GM18868 (cell line): ENCODE measurements around the gene CCL11.

ENCODE experiments used
- ATAC-seq: cut with Tn5 transposase; IDR thresholded peaks from one replicate; pipeline ENCODE4 v1.9.1; 2021; ENCODE audit warnings: mild to moderate bottlenecking, moderate library complexity; ENCODE audit not compliant: unreplicated experiment

Gene CCL11

DNA sequence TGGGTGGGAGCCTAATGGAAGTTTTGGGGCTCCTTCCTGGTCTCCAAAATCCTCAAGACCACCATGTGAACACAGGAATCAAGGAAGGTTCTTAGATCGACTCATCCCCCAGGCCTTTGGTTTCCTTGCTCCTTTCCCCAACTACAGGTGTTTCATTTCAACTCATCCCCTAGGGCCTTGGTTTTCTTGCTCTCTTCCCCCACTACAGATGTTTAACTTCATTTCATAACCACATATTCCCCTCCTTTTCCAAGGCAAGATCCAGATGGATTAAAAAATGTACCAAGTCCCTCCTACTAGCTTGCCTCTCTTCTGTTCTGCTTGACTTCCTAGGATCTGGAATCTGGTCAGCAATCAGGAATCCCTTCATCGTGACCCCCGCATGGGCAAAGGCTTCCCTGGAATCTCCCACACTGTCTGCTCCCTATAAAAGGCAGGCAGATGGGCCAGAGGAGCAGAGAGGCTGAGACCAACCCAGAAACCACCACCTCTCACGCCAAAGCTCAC, at the start of gene CCL11:
Gene CCL11 (plus strand): TSS at position 457 of the 507 bp plus-strand sequence. CDS start 67 bp downstream, outside the sequence.
- ATAC-seq = no peak

DNA sequence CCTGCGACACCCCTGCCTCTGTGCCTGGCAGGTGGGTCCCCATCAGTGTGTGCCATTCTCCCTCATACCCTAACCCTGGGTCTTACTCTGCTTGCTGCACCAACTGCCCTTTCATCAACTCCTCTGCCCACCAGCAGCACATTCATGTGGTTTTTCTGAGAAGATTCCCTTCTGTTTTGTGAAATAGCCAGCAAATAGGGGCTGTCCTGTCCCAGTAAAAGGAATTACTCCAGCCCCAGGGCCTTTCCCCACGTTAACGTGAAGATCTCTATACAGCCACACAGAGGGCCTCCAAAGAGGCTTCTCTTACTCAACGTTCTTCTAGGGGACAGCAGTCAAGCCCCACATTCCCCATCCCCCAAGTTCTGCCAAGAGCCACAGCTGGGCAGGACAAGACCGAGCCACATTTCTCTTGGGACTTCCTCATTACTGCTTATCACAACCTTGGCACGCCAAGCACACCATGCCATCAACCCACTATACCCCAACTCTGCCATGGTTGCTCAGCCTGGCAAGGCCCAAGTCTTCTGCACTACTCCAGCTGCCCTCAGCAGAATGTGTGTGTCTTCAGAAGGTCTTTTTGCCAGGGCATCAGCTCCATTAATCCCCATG, 49.2 kb upstream of the CCL11 start:
- no peak for ATAC-seq

DNA sequence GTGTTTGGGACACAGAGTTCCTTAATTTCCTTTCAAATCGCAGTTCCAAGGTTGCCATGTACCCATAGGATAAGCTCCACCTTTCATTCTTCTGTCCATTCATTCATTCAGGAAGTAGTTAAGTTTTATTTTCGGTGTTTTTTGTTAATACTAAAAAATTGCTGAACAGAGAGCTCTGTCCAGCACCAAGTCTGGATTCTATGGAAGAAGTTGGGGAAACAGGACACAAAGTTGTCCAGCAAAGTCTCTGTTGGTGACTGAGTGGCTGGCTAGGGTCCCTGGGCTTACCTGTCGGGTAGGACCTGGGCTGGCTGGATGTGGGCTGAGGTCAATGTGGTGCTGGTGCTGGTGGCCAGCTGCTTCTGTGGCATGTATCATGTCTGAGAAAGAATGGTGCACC, 48.1 kb upstream of the CCL11 start:
- no peak for ATAC-seq

DNA sequence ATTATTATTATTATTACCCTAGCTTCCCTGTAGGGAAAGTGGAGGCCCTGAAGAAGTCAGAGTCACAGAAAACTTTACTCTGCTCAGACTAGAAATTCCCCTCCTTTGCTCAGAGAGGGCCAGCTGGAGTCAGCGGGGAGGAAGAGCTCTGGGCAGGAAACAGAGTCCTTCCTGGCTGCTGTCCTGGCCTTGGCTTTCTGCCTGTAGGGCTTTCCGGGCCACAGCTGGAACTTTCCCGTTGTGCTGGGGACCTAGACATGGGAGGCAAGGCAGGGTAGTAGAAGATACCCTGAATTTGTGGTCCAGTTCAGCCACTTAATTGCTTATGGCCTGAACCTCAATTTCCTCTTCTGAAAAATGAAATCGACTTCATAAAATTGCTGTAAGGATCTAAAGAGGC, 44.5 kb upstream of the CCL11 start:
- ATAC-seq = no peak

DNA sequence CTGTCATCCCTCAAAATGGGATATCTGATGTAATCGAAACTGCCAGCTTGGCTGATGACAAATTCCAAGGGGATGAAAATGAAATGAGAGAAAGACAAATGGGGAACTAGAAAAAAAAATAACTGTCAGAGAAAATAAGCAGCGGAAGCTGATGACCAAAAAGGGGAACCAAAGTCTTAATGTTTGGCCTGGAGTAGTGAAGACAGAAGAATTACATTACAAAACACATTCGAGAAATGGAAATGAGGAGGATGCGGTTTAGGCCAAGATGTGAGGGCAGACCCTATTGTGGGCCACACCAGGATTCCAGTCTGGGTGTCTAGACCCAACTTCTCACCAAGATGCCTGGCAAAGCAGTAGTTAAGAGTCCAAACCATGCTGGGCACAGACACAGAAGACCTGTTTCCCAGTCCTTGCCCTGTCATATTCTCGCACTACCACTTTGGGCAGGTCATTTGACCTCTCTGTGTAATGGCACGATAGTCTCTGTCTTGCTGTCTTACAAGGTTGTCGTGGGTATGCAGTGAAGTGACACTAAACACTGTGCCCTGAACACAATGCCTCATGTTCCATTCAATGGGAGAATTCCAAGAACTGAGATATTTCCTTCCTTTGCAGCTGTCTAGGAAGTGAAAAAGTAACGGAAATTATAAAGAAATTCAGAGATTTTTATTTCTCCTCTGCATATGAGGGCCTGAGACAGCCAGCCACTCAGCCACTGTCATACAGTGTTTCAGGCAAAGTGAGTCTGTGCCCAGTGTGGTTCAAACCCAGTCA, 42.8 kb upstream of the CCL11 start:
- no peak for ATAC-seq

DNA sequence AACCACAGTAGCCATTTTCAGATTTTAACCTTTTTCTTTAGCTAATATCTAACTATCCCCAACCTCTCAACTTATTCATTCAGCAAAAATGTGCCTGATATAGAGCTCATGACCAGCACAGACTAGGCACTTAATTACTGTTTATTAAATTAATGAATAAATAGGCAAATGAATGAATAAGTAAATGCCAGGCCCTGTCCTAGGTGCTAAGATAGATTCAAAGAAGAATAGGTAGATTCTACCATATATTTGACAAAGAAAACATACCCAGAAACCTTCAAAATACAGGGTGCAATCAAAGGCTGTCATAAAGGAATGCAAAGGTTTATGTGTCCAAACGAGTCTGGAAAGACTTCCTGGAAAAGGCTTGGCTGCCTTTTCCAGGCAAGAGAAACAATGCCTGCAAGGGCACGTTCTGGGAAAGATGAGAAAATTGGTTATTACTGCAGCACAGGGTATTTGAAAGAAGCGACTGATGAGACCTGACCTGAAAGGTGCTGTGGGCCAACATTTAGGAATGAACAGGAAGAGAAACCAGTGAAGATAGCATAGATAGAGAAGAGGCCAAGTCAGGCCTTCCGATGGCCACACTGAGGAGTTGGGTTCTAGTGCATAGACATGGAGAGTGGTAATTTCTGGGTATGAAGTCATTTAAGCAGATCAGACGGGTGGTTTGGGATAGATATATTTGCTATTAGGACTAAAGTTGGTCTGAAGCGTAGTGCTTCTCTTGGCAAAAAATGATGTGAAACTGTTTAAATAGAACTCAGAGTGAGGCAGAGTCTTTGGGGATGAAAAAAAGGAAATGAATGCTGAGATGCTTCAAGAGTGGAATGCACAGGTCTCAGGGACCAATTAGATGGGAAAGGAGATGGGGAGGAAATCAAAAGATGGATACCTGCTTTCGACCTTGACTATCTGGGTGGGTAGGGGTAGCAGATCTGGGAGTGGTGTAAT, 41.9 kb upstream of the CCL11 start:
- no peak for ATAC-seq

DNA sequence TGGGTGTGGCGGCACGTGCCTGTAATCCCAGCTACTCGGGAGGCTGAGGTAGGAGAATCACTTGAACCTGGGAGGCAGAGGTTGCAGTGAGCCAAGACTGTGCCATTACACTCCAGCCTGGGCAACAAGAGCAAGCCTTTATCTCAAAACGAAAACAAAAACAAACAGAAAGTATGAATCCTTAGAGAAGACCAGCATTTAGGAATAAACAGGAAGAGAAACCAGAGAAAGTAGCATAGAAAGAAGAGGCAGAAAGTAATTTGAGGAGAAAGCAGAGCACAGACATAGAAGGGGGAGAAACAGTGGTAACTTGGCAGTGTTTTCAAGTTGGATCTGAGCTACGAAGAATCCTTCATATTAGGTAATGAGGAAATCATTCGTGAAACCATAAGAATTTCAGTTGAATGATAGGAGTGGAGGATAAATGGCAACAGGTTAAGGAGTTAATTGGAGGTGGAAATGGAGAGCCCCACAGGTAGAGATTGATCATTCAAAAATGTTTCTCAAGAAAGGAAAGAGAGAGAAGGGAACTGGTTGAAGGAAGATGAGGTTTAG, 40.1 kb upstream of the CCL11 start:
- ATAC-seq = no peak

DNA sequence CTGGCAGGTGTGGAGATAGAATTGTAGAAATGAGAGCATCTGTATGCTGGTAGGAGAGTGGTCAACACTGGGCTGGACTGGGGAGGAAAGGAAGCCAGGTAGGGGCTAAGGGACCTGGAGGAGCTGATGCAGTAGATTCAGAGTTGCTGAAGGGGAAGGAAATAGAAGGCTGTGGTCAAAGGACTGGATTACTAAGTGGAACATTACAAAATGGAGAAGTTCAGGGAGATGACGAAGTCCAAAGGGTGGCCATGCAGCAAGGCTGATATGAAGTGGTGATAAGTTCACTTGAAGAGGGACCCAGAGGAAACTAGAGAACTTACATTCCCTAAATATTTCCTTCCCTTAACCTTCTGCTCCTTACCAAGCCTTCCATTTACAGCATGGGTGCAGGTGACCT, 39.1 kb upstream of the CCL11 start:
- no peak for ATAC-seq

DNA sequence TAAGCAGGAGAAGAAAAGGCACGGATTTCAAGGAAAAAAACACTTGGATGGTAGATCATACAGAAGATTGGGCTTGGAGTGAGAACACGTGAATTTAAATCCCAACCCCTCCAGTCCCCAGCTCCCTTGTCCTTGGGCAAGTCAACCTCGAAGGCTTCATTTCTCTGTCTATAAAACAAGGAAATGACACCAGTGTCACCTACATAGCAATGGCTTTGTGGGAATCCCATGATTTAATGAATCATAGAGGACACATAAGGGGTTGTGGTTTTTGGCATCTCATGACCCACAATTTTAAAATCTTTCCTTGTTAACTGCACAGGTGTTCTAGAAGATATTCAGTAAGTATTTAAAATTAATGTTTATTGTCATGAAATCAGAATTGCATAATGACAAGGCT, 38.7 kb upstream of the CCL11 start:
- no peak for ATAC-seq

DNA sequence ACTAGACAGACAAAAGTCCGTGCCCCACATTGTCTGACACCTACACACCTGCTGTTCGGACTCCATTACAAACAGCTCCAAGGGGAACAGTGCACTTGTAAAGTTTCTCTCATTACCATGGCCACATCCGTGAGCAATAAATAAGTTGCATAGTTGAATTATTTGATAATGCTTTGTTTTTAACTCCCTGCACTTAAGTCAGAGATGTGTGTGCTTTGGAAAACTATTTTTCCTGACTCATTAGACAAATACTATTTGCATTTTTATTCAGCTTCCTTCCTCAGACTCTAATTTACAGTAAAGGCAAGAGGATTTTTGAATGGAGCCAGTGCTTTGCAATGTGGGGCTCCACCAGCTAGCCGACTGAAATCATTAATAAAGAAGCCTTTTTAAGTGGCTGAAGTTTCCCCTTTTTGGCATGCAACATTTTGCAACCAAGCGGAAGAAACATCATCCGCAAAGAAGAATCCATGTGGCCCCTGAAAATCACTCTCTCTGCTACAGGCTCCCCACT, 37.0 kb upstream of the CCL11 start:
- ATAC-seq = no peak

DNA sequence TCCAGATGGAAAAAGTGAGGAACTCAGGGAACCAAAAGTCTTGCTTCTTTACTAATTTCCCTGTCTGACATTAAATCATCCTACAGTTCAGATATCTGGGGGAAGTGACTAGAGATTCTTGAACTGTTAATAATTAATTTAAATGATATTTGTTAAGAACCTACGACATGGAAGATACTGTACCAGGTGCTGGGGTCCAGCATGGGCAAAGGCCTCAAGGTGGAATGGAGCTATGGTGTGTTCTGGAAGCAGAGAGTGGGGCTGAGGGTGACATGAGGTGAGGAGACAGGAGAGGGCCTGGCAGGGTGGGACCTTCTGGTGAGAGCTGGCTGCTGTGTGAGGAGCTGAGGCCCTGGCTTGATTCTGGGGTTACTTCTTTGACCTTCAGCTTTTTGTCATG, 36.5 kb upstream of the CCL11 start:
- no peak for ATAC-seq

DNA sequence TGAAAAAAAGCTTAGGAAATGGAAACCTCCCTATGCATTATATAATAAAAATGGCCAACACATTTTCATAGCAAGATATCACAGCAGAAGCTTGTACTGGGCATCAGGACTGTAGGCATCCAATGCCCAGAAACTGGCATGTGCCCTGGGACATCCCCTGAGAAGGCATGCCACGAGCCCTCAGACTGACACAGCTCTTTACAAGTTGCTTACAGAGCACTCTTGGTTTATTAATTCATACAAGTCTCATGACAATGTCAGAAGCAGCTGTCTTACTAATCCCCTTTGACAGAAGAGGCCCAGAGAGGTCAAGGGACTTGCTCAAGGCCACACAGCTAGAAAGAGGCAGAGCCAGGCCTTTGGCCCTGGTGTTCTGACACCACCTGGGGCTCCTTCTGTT, 36.1 kb upstream of the CCL11 start:
- no peak for ATAC-seq

DNA sequence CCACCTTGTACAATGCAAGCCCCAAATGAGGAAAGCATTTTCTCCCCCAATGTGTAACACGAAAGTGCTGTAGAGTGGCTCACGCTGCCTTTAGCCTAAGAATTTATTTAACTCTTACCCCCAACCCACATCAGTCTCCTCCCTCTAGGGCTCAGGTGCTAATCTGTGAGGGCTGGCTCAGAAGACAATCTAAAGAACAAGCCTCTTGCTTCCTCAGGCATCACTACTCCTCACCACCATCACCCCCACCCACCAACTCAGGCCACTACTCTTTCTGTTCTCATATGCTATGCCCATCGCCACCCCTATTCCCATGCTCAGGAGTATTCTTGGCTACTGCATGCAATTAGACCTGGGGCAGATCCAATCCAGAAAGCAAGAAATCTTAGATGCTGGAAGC, 34.4 kb upstream of the CCL11 start:
- ATAC-seq = no peak

DNA sequence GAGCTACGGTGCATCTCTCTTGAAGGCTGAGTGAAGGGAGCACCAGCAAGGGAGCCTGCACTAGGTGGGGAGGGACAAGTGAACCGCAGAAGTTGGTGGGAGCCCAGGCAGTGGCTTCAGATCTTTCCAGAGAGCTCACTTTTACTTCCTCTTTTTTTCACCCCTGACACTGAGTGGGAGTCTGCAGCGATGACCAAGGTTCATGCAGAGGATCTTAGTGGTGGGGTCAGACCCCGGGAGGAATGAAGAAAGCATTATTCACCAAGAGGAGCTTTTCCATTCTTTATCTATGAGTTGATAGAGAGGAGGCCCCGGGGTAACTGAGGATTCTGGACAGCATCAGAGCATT, 33.5 kb upstream of the CCL11 start:
- no peak for ATAC-seq

DNA sequence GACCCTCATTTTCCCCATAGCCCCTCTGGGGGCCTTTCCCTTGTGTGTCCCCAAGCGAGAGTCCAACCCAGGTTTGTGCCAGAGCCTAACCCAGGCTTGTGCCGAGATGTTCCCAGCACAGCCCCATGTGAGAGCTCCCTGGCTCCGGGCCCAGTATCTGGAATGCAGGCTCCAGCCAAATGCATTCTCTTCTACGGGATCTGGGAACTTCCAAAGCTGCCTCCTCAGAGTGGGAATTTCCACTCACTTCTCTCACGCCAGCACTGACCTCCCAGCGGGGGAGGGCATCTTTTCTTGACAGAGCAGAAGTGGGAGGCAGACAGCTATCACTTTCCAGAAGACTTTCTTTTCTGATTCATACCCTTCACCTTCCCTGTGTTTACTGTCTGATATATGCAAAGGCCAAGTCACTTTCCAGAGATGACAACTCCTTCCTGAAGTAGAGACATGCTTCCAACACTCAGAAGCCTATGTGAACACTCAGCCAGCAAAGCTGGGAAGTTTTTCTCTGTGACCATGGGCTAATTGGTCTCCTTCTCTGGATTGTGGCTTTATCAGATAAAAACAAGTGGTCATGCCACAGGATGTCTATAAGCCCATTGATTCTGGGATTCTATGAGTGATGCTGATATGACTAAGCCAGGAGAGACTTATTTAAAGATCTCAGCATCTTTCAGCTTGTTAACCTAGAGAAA, 33.0 kb upstream of the CCL11 start:
- ATAC-seq = no peak

DNA sequence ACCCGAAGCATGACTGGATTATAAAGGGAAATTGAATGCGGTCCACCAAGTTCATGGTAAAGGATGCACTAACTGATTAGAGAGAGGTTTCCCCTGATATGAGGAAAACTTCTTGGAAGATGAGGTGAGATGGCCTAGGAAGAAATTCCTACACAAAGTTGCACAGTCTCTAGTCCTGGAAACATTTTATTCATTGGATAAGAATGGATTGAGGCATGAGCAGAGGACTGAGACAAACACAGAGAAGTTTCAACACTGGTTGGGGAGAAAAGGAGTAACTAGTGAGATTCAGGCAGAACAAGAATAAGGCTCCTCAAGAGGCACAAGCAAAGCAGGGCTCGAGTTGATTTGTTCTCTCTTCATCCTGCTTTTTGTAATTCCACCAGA, 32.4 kb upstream of the CCL11 start:
- no peak for ATAC-seq

DNA sequence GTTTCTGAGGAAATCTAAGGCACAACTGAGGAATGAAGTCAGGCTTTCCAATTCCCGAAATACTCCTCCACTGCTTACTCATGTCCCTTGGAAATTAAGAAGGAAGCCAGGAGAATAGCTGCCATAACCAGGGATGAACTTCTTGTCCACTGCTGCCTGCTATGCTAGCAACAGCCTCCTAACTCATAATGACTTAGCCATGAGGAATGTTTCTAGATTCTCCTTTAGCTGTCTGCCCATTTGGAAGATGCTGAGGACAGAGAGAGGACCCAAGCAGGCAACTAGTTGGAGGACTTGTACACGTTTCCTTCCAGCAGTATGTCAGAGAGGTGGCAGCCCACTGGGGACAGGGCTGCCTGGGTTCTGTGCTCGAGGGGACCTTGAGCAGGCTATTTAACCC, 31.4 kb upstream of the CCL11 start:
- no peak for ATAC-seq

DNA sequence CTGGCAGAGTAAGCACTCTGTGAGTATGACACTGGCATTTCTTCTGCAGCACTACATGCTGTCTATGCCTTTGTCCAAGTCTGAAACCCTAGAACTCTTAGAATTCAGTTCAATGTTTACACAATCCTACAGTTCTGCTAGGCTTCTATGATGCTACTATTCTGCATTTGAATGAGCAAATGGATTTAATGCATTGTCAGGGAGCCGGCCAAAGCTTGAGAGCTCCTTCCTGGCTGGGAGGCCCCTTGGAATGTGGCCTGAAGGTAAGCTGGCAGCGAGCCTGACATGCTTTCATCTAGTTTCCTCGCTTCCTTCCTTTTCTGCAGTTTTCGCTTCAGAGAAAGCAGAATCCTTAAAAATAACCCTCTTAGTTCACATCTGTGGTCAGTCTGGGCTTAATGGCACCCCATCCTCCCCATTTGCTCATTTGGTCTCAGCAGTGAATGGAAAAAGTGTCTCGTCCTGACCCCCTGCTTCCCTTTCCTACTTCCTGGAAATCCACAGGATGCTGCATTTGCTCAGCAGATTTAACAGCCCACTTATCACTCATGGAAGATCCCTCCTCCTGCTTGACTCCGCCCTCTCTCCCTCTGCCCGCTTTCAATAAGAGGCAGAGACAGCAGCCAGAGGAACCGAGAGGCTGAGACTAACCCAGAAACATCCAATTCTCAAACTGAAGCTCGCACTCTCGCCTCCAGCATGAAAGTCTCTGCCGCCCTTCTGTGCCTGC, 30.7 kb upstream of the CCL11 start, which contains the start of gene CCL2:
Gene CCL2 (plus strand): TSS at position 635 of the 730 bp plus-strand sequence. CDS start 65 bp downstream, at position 700.
- no peak for ATAC-seq

DNA sequence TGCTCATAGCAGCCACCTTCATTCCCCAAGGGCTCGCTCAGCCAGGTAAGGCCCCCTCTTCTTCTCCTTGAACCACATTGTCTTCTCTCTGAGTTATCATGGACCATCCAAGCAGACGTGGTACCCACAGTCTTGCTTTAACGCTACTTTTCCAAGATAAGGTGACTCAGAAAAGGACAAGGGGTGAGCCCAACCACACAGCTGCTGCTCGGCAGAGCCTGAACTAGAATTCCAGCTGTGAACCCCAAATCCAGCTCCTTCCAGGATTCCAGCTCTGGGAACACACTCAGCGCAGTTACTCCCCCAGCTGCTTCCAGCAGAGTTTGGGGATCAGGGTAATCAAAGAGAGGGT, 30.2 kb upstream of the CCL11 start:
- no peak for ATAC-seq

DNA sequence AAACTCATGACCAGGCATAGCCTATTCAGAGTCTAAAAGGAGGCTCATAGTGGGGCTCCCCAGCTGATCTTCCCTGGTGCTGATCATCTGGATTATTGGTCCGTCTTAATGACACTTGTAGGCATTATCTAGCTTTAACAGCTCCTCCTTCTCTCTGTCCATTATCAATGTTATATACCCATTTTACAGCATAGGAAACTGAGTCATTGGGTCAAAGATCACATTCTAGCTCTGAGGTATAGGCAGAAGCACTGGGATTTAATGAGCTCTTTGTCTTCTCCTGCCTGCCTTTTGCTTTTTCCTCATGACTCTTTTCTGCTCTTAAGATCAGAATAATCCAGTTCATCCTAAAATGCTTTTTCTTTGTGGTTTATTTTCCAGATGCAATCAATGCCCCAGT, 29.7 kb upstream of the CCL11 start:
- ATAC-seq = no peak
